A549 treated with Hydrocortisone at 1 μM for 4 hours (cell line): Measurements from ENCODE around the gene HSPB1. TPM values are rescaled to one million over a fixed set of nuclear protein-coding genes. Genes with fewer than 3 reads are reported as not detected.

Experiments
- total RNA-seq: library from RNA; stranded (reverse); fragments of 200-300 nt; extraction: Qiagen RNA extraction; gene quantifications from 5 replicates; pipeline ENCODE4 v1.2.3, GENCODE V29; 2022

Gene HSPB1
- 815 to 1,578 TPM (median 1,448 TPM) in 5 replicates for total RNA-seq

DNA sequence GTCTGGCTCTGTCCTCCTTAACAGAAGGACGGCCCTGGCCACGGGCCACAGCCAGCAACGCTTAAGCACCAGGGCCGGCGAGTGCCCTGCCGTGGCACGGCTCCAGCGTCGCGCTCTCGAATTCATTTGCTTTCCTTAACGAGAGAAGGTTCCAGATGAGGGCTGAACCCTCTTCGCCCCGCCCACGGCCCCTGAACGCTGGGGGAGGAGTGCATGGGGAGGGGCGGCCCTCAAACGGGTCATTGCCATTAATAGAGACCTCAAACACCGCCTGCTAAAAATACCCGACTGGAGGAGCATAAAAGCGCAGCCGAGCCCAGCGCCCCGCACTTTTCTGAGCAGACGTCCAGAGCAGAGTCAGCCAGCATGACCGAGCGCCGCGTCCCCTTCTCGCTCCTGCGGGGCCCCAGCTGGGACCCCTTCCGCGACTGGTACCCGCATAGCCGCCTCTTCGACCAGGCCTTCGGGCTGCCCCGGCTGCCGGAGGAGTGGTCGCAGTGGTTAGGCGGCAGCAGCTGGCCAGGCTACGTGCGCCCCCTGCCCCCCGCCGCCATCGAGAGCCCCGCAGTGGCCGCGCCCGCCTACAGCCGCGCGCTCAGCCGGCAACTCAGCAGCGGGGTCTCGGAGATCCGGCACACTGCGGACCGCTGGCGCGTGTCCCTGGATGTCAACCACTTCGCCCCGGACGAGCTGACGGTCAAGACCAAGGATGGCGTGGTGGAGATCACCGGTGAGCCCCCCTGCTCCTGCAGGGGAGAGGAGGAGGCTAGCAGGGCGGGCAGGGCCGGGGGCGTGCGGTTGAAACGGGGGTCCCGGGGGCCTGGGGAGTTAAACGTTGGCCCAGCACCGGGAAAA, at the start of gene HSPB1:
Gene HSPB1, plus strand, starts transcription at position 327 of the 855 bp plus-strand sequence. Its CDS starts 40 bp downstream, at position 367.

Other genes with a start within 250 kb of the HSPB1 start
- gene SRRM3, start 100.8 kb upstream of the HSPB1 start, total RNA-seq: 8.8 to 12.6 TPM (median 11.1 TPM) in 5 replicates
- 196 to 280 TPM (median 223 TPM) in 5 replicates for gene YWHAG, start 56.3 kb downstream of the HSPB1 start, total RNA-seq
- 0.71 to 1.4 TPM (median 1.1 TPM) in 5 replicates for gene SSC4D, start 107.0 kb downstream of the HSPB1 start, total RNA-seq
- gene ZP3, start 122.3 kb downstream of the HSPB1 start, total RNA-seq: 14.0 to 22.8 TPM (median 19.9 TPM) in 5 replicates
- 25.3 to 33.9 TPM (median 30.2 TPM) in 5 replicates for gene DTX2, start 159.0 kb downstream of the HSPB1 start, total RNA-seq
- gene UPK3B, start 207.9 kb downstream of the HSPB1 start, total RNA-seq: 11.5 to 19.6 TPM (median 17.6 TPM) in 5 replicates
- not detected in 5 replicates for gene SPDYE16, start 240.6 kb downstream of the HSPB1 start, total RNA-seq